Activated CD4-positive, alpha-beta T cell treated with anti-CD3 and anti-CD28 coated beads, Interleukin-2, amount 50 U/mL, for 48 hours (primary cell): ENCODE data around the gene TCEANC2.
A peak's percentile ranks its signal among the peaks of the same experiment; 100 is the strongest.
"Not testable (repeated sequence)": the region's sequence is repeated elsewhere in the genome, so short reads cannot be mapped to it uniquely, and the experiment has no call there.

Experiments used
- DNase-seq, 2 experiments: peaks; one replicate each; pipeline ENCODE4 v3.0.0-alpha.2; 2020

Gene TCEANC2

DNA sequence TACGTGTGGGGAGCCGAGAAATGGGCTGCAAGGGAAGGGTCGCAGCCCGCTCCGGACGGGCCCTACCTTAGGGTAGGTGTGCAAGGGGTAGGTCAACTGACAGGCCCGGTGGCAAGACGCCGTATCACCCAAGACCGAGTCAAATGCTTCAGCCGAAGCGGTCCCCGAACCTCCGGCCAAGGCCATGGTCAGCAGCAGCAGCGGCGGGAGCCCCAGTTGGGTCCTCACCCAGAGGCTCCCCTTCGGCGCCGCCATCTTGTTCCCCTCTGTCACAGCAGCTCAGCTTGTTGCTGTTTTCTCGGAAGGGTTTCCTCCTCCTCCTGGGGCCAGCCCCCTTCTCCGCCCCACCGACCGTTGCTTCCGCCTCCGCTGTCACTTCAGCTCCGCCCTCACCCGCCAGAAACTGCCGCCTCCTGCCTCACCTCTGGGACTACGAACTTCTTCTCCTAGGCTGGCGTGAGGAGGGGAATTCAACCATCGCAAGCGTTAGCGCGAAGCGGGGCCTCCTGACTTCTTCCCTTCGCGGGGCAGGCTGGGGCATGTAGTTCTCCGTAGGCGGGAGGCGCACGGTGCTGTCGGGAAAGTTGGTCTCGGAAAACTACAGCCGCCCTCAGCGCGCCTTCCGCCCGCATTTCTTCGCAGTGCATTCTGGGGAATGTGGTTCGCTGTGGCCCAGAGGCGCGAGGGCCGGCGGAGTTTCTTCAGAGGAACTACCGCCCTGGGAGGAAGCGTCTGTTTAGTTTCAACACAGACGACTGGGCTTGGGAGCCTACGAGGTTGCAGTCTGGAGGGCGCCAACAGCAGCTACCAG lies at the start of gene TCEANC2, which contains the start of gene TMEM59:
TSS of gene TCEANC2 (plus strand) at position 675 of the 811 bp plus-strand sequence. CDS start 815 bp downstream, outside the sequence.
TSS of gene TMEM59 (minus strand) at position 271 of the 811 bp plus-strand sequence. CDS start at position 255, 16 bp downstream.
- DNase-seq, result peak; percentile 96 to 97

- not testable (repeated sequence) for DNase-seq
These were observed 49.5 kb upstream of the TCEANC2 start for GRCh38 chr1:54003750-54004480.

GRCh38 chr1:54004481-54005049 lies 48.8 kb upstream of the TCEANC2 start:
- DNase-seq, result no peak

DNA sequence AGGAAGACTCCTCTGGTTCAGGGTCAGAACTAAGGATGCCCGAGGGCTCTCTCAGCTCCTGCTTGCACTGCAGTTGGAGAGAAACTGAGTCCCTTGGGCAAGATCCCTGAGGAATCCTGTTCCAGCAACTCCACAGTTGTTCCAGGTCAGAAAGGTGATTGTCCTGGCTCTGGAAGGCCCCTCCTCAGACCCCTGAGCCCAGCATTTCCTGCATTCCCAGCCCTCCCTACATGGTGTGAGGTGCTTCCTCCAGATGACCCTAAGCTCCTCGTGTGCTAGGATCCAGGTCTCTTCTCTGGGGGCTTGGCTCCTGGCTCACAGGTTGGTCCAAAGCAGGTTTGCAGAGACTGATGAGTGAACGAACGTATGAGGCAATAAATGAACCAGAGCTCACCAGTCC lies 46.9 kb upstream of the TCEANC2 start:
- DNase-seq, result no peak

DNA sequence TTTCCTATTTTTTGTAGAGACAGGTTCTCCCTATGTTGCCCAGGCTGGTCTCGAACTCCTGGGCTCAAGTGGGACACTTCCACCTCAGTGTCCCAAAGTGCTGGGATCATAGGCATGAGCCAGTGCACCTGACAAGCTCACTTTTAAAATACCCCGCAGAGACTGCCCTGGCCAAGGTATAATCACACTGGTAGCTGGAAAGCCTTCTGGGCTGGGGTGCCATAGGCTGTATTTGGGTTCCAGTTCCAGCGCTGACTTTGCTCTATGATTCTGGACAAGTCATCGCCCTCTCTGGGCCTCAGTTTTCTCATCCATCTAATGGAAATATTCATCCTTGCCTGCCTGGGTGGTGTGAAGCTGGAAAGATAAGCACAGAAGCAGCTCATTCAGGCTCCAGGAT lies 45.8 kb upstream of the TCEANC2 start:
- DNase-seq, result no peak

DNA sequence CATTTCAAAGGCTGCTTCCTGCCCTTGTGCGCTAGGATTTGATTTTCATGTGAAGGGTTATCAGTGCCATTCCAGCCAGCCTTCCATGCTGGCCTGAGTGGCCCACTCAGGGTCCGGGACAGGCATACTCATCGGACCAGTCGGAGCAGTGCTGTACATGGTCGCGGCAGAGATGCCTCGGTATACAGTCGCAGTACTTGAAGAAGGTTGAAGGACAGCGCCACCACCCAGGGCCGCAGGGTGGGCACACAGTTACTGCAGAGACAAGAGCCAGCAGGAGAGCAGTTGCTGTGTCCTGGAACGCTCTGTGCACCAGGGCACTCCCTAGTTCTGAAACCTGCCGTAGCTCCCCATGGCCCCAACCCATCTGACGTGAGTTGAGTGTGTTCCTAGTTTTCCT lies 44.5 kb upstream of the TCEANC2 start:
- no peak for DNase-seq

DNA sequence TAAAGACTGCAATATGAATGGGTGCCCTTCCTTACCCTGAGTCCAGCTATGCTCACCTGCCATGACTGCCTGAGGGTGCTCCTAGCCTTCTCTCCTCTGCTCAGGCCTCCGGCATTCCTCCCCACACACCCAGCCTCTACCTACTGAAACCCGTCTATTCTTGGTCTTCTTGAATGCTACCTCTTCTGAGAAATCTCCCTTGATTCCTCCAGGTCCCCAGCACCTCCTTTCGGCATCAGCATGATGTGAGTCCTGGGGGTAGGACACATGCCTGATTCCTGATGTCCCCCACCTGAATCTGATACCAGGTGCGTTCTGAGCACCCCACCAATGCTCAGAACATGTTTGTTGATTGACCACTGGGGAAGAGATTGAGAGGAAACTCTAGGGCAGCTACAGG lies 44.0 kb upstream of the TCEANC2 start:
- DNase-seq, result no peak

- no peak for DNase-seq
These were observed 42.8 kb upstream of the TCEANC2 start for GRCh38 chr1:54010415-54011117.

GRCh38 chr1:54011316-54012007 lies 41.9 kb upstream of the TCEANC2 start:
- DNase-seq, result no peak

- no peak for DNase-seq
These were observed 41.4 kb upstream of the TCEANC2 start for GRCh38 chr1:54012008-54012325.

GRCh38 chr1:54012863-54013262 lies 40.5 kb upstream of the TCEANC2 start:
- DNase-seq, result no peak

GRCh38 chr1:54013393-54014008 lies 39.9 kb upstream of the TCEANC2 start:
- DNase-seq, result no peak

DNA sequence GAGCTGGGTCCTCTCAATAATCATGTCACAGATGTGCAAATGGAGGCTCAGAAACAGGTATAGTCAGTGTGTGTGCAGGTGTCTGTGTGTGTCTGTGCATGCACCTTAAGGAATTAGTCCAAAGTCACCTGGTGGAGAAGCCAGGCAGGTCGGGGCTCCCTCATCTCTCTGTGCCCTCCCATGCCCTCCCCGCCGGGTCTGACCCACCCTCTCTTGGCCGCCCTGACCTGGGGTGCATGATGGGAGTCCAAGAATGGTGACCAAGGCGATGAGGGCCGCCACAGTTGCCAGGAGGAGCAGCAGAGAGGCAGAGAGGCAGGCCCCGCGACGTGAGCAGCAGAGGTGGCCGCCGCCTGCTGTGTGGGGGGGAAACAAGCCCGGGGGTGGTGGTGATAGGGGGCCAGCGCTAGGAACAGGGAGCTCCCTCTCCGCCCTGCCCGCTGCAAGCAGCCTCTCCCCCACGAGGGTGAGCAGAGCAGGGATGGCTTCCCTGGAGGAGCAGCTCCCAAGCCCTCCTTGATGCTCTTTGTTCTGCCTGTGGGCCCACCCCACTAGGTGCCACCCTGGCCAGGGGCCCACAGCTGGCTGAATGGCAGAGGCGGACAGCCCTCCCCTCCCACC lies 39.3 kb upstream of the TCEANC2 start:
- DNase-seq, result no peak

GRCh38 chr1:54016343-54017282 lies 36.8 kb upstream of the TCEANC2 start:
- no peak for DNase-seq

DNA sequence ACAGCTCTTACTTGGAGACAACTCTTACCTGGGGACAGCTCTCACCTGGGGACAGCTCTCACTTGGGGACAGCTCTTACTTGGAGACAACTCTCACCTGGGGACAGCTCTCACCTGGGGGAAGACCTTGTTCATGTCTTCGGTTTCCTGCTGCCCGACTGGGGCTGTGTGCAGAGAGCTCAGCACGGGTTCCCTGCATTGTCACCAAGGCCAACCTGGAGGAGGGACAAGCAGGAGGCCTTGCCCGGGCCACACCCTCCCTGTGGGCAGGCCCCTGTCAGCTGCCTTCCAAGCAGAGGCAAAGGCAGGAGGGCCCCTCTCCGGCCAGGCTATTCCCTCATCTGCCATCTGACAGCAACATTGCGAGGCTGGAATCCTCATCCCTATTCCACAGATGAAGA lies 35.4 kb upstream of the TCEANC2 start, which contains the start of gene LDLRAD1:
TSS of gene LDLRAD1 (minus strand) at position 208 of the 400 bp plus-strand sequence. CDS start at position 134, 74 bp downstream.
- DNase-seq, result no peak

DNA sequence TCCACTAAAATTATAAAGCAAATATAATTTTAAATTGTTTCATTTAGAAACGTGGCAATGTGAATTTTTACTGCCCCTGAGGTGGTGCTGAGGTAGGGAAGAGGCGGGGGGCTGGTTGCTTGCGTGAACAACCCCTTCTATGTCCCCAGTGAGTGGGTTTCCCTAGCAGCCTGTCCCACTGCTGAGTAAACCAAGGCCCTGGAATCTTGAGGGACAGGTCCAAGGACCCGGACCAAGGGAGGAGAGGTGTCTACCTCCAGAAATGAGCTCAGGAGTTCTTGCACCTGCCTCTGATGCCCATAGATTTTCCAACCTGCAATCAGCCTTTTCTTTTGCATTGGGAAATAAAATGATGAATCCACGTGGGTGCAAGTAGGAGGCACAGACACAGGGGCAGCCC lies 34.8 kb upstream of the TCEANC2 start:
- DNase-seq, result no peak

DNA sequence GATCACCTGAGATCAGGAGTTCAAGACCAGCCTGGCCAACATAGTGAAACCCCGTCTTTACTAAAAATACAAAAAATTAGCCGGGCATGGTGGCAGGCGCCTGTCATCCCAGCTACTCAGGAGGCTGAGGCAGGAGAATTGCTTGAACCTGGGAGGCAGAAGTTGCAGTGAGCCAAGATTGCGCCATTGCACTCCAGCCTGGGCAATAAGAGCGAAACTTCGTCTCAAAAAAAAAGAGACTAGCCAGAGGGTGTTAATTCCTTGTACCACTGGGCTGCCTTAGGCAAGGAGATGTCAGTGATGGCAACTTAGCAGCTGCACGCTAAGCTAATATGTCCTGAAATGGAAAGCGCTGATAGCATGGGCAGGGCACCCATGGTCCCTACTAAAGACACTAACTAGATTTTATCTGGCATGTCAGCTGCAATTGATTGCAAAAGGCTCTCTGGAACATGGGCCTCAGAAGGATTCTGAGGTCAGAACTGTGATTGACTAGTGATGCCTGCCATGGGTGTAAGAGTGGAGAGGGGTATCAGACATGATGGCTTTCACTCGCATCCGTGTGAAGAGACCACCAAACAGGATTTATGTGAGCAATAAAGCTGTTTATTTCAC lies 33.7 kb upstream of the TCEANC2 start:
- not testable (repeated sequence) for DNase-seq

- no peak for DNase-seq
These were observed 29.1 kb upstream of the TCEANC2 start for GRCh38 chr1:54024358-54024757.

DNA sequence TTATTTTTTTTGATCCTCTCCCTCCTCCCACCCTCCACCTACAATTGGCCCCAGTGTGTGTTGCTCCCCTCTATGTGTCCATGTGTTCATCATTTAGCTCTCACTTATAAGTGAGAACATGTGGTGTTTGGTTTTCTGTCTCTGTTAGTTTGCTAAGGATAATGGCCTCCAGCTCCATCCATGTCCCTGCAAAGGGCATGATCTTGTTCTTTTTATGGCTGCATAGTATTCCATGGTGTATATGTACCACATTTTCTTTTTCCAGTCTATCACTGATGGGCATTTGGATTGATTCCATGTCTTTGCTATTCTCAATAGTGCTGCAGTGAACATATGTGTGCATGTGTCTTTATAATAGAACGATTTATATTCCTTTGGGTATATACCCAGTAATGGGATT lies 28.6 kb upstream of the TCEANC2 start:
- not testable (repeated sequence) for DNase-seq

- DNase-seq, result no peak
These were observed 25.6 kb upstream of the TCEANC2 start for GRCh38 chr1:54027848-54028247.
